ENCODE results near the gene HSPE1.
"Not testable (repeated sequence)": the region's sequence is repeated elsewhere in the genome, so short reads cannot be mapped to it uniquely, and the experiment has no call there.

The HSPE1 gene

GRCh38 chr2:197498235-197498936 is 1.8 kb upstream of the HSPE1 start:
- no peak for DNase-seq (ENCODE audit: low read depth in 4 of 4, low spot score in 1 of 4)

DNA sequence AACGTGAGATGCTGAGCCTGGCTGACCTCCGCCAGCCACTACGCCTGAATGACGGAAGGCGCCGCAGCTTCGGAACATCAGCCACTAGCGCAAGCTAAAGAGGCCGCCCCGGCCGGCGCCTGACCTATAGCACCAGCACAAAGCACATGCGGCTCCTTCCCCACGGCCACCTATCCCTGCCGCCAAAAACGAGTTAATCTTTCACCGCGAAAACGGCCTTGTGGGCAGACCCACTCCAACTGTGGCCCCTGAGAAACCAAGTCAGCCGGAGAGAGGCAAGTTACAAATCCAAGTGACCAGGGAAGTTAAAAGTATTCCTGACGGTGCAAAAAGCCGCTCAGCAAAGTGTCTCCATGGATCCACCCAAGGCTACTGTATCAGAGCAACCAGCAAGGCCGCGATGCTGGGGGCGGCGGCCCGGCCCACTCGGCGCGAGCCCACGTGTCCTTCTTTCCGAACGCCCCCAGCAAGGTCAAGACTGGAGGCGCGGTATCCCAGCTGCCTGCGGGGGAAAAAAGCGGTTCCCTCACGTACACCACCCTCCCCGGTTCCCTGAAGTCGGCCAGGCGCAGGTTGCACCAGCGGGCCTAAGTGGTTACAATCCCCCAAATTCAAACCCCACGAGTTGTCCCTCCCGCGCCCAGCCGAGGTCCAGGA is 1.1 kb upstream of the HSPE1 start:
- DNase-seq (ENCODE audit: low read depth in 4 of 4, low spot score in 1 of 4), result peak in 3 of 4 experiments; percentile 26 to 38 (median 30)

GRCh38 chr2:197500503-197501131 is 438 bp downstream of the HSPE1 start:
- DNase-seq (ENCODE audit: low read depth in 4 of 4, low spot score in 1 of 4), result no peak

DNA sequence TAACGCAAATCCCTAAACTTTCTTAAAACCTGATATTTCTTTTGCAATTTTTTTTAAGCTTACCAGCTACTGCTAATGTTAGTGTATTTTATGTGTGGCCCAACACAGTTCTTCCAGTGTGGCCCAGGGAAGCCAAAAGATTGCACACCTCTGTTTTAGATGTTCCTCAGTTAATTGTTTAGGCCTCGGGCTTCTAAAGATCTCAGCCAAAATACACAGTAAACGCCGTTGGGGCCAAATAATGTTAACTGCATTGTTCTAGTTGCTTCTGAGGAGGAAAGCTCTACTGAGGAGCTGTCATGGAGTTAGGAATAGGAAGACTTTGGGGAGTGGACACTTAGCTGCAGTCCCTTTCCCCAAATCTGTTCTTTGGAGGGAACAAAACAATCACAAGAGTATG is 2.0 kb downstream of the HSPE1 start:
- DNase-seq (ENCODE audit: low read depth in 4 of 4, low spot score in 1 of 4), result no peak

DNA sequence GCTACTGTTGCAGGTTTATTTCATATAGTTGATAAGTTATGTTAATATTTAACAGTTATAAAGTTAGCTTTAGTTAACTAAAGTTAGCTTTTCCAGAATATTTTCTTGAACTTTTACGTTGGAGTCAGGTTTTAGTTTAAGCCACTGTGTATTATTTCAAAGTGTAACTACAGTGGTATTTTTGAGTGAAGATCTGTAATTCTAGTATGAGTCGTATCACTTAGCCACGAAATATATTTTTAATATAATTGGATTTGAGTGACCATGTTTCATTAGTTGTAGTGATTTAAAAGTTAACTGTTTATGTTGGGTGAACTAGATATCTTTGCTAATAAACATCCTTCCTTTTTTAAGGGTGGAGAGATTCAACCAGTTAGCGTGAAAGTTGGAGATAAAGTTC is 2.5 kb downstream of the HSPE1 start:
- no peak for DNase-seq (ENCODE audit: low read depth in 4 of 4, low spot score in 1 of 4)

GRCh38 chr2:197504000-197504399 is 3.8 kb downstream of the HSPE1 start:
- no peak for DNase-seq (ENCODE audit: low read depth in 4 of 4, low spot score in 1 of 4)

DNA sequence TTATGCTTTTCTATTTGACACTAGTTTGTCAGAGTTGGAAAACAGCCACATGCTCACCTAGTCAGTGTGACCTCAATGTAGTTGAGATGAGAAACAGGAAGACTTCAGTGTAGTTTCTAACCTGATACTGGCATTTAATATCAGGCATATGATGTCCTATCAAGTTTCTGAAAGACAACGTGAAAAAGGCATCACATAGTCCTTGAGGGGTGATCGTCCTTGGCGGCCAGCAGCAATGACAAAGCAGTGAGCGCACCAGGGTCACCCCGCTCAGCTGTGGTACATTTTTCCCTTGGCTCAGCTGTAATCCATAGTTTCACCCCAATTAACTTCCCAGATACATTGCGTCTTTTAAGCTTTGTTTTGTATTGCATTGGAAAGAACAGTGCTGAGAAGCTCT is 4.3 kb downstream of the HSPE1 start:
- DNase-seq (ENCODE audit: low read depth in 4 of 4, low spot score in 1 of 4), result no peak

GRCh38 chr2:197506658-197507057 is 6.5 kb downstream of the HSPE1 start:
- no peak for DNase-seq (ENCODE audit: low read depth in 4 of 4, low spot score in 1 of 4)

- no peak for DNase-seq (ENCODE audit: low read depth in 4 of 4, low spot score in 1 of 4)
Measured at GRCh38 chr2:197513915-197514314, 13.7 kb downstream of the HSPE1 start.

GRCh38 chr2:197514754-197515153 is 14.6 kb downstream of the HSPE1 start:
- DNase-seq (ENCODE audit: low read depth in 4 of 4, low spot score in 1 of 4), result no peak

DNA sequence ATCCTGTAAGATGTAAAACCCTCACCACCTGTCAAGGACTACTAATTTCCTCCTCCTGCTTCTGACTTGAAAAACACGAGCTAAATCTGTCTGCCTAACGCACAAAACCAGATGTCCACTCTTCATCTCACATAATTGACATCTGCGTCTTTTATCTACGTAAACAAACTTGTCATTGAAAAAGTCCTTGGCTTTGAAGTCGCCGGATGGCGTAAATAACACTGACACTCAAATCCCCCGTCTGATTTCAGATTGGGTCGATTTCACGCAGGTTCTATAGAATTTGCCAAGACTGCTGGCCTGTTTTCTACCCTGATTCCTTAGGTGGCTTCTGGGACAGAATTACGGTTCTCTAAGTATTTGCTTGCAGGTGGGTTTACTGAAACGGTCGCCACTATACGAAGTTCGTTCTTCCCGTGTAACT is 15.1 kb downstream of the HSPE1 start:
- DNase-seq (ENCODE audit: low read depth in 4 of 4, low spot score in 1 of 4), result no peak

GRCh38 chr2:197515739-197516392 is 15.7 kb downstream of the HSPE1 start, which contains the start of gene MOB4:
Gene MOB4 (plus strand): TSS chr2:197516066. CDS start chr2:197516087, 21 bp downstream.
- peak; percentile 82 to 90 (median 89) for DNase-seq (ENCODE audit: low read depth in 4 of 4, low spot score in 1 of 4)

GRCh38 chr2:197516393-197516761 is 16.2 kb downstream of the HSPE1 start:
- no peak for DNase-seq (ENCODE audit: low read depth in 4 of 4, low spot score in 1 of 4)

- DNase-seq (ENCODE audit: low read depth in 4 of 4, low spot score in 1 of 4), result no peak
Measured at GRCh38 chr2:197517150-197517549, 17.0 kb downstream of the HSPE1 start.

- no peak for DNase-seq (ENCODE audit: low read depth in 4 of 4, low spot score in 1 of 4)
Measured at GRCh38 chr2:197538412-197538811, 38.2 kb downstream of the HSPE1 start.

GRCh38 chr2:197539734-197540133 is 39.6 kb downstream of the HSPE1 start:
- no peak for DNase-seq (ENCODE audit: low read depth in 4 of 4, low spot score in 1 of 4)

DNA sequence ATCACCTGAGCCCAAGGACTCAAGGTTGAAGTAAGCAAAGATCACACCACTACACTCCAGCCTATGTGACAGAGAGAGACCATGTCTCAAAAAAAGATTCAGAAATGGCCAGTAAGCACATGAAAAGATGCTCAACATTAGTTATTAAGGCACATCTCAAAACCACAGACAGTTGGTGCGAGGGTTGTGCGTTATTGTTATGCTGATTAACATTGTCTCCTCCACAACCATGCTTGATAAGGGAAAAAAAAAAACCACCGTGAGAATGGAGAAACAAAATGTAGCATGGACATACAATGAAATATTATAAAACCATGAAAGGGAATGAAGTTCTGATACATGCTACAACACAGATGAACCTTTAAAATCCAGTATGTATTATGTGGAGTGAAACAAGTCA is 43.0 kb downstream of the HSPE1 start:
- DNase-seq (ENCODE audit: low read depth in 4 of 4, low spot score in 1 of 4), result no peak

DNA sequence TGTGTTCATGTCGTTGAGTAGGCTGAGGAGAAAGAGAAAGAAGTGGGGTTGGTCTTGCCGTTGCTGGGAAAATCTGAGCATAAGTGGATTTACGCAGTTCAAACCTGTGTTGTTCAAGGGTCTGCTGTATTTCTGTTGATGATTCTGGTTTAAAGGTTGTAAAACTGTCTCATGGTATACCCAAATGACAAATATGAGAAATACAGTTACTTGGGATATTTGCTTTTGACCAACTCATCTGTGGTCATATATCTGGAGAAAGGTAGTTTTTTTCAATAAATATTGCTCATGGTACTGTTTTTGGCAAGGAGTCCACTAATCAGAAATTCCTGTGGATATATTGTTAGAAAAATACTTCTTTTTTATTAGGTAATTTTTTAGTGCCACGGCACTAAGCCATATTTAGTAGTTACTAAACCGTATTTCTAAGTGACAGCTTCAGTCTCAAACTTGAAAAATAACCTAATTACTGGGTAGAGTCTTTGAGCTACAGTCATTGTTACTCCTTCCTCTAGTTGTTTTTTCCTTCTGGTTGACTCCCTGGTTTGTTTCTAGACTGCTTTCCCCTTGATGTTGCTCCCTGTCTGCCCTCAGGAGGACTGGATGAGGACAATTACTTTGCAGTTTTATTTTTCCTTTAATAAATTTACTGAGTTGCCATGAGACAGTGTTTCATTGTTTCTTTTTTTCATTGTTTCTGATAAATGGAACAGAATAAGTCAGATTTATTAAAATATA is 47.2 kb downstream of the HSPE1 start:
- DNase-seq (ENCODE audit: low read depth in 4 of 4, low spot score in 1 of 4), result no peak

GRCh38 chr2:197548582-197548981 is 48.4 kb downstream of the HSPE1 start:
- DNase-seq (ENCODE audit: low read depth in 4 of 4, low spot score in 1 of 4), result no peak

DNA sequence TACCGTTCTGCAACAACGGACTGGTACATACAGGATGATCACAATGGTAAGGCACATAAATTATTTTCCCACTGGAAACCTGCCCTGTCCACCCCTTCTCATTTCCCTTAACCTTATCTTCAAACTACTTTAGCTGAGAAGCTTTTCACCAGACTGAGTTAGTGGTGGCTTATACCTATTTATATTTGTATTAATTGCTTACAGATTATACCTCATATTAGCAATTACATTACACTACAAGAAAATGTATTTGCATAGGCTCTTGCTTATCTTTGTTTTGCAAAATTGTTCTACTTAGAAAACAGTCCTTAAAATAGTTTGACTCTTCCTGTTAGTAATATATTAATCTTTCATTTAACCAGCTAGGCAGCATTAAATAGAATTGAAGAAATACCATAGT is 51.1 kb downstream of the HSPE1 start:
- not testable (repeated sequence) for DNase-seq (ENCODE audit: low read depth in 4 of 4, low spot score in 1 of 4)
